GM19467 (cell line): ENCODE results near the gene HPCAL1.

ENCODE experiments used
- ATAC-seq: cut with Tn5 transposase; IDR thresholded peaks from one replicate; pipeline ENCODE4 v1.9.1; 2021; ENCODE audit warnings: mild to moderate bottlenecking, moderate library complexity; ENCODE audit not compliant: unreplicated experiment

Gene HPCAL1

GRCh38 chr2:10400978-10401951, 98.6 kb downstream of the HPCAL1 start:
- no peak for ATAC-seq

- no peak for ATAC-seq
These were observed 99.4 kb downstream of the HPCAL1 start for GRCh38 chr2:10402062-10402585.

GRCh38 chr2:10402653-10403215, 100.0 kb downstream of the HPCAL1 start:
- ATAC-seq, result no peak

- ATAC-seq, result no peak
These were observed 101.8 kb downstream of the HPCAL1 start for GRCh38 chr2:10404324-10405143.

GRCh38 chr2:10405448-10405847, 102.7 kb downstream of the HPCAL1 start:
- ATAC-seq, result no peak

- ATAC-seq, result no peak
These were observed 103.3 kb downstream of the HPCAL1 start for GRCh38 chr2:10406016-10406415.

GRCh38 chr2:10406491-10407188, 103.9 kb downstream of the HPCAL1 start:
- no peak for ATAC-seq

GRCh38 chr2:10407432-10407831, 104.7 kb downstream of the HPCAL1 start:
- no peak for ATAC-seq

- ATAC-seq, result no peak
These were observed 105.3 kb downstream of the HPCAL1 start for GRCh38 chr2:10407841-10408648.

- ATAC-seq, result peak; percentile 49
These were observed 106.2 kb downstream of the HPCAL1 start for GRCh38 chr2:10408649-10409579.

- peak; percentile 60 for ATAC-seq
These were observed 107.5 kb downstream of the HPCAL1 start for GRCh38 chr2:10410001-10410822.

GRCh38 chr2:10410823-10411437, 108.2 kb downstream of the HPCAL1 start:
- no peak for ATAC-seq

GRCh38 chr2:10411557-10411956, 108.9 kb downstream of the HPCAL1 start:
- ATAC-seq, result no peak

GRCh38 chr2:10412380-10412779, 109.7 kb downstream of the HPCAL1 start:
- ATAC-seq, result peak; percentile 28

- ATAC-seq, result no peak
These were observed 110.8 kb downstream of the HPCAL1 start for GRCh38 chr2:10413503-10413902.

GRCh38 chr2:10413991-10414451, 111.3 kb downstream of the HPCAL1 start:
- no peak for ATAC-seq

GRCh38 chr2:10414591-10414990, 111.9 kb downstream of the HPCAL1 start:
- no peak for ATAC-seq
